PFSK-1 (cell line): ENCODE measurements around the gene SEZ6L.

Experiments
- FOXP2 ChIP-seq: optimal IDR thresholded peaks from 2 replicates; pipeline ENCODE3; 2011; ENCODE audit warnings: borderline replicate concordance, control low read depth, inconsistent platforms; ENCODE audit not compliant: insufficient read depth; ENCODE audit errors: extremely low read length, extremely low read depth
- POLR2AphosphoS5 ChIP-seq: IDR thresholded peaks from 2 replicates; pipeline ENCODE4 v1.6.1; 2012; ENCODE audit warnings: low read depth, mild to moderate bottlenecking, control low read depth, low read length, moderate library complexity
- REST ChIP-seq, 2 experiments: IDR thresholded peaks; 2 replicates each; pipeline versions ENCODE4 v1.6.1 to v1.8.0; 2011 to 2012; ENCODE audit warnings: low read depth in 2 of 2, low read length in 2 of 2, control low read depth in 1 of 2, inconsistent platforms in 1 of 2, mild to moderate bottlenecking in 1 of 2, moderate library complexity in 1 of 2; ENCODE audit not compliant: insufficient read depth in 1 of 2
- SIN3A ChIP-seq: IDR thresholded peaks from 2 replicates; pipeline ENCODE4 v1.6.1; 2012; ENCODE audit warnings: mild to moderate bottlenecking, low read length, moderate library complexity, borderline replicate concordance; ENCODE audit not compliant: insufficient read depth
- TAF1 ChIP-seq: IDR thresholded peaks from 2 replicates; pipeline ENCODE4 v1.6.1; 2012; ENCODE audit warnings: low read length, control low read depth, borderline replicate concordance; ENCODE audit not compliant: insufficient read depth

SEZ6L gene

DNA sequence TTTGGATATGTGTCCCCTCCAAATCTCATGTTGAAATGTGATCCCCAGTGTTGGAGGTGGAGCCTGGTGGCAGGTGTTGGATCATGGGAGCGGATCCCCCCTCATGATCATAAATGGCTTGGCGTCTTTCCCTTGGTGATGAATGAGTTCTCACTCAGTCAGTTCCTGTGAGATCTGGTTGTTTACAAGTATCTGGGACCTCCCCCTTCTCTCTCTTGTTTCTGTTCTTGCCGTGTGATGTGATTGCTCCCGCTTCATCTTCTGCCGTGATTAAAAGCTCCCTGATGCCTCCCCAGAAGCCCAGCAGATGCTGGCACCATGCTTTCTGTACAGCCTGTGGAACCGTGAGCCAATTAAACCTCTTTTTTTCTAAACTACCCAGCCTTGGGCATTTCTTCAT is 102.2 kb downstream of the SEZ6L start:
- TF ChIP-seq REST (IDR thresholded peaks at IDR 0.05; ENCODE audit: insufficient read depth in 1 of 2, low read depth in 2 of 2, low read length in 2 of 2) (no peak), SIN3A (no peak), FOXP2 (no peak), TAF1 (no peak), POLR2AphosphoS5 (no peak)

GRCh38 chr22:26273011-26273675 is 103.9 kb downstream of the SEZ6L start:
- TF ChIP-seq SIN3A (no peak), POLR2AphosphoS5 (no peak), TAF1 (no peak)

GRCh38 chr22:26276529-26277160 is 107.4 kb downstream of the SEZ6L start:
- TF ChIP-seq REST (IDR thresholded peaks at IDR 0.05; ENCODE audit: insufficient read depth in 1 of 2, low read depth in 2 of 2, low read length in 2 of 2) (no peak), SIN3A (no peak), POLR2AphosphoS5 (no peak), TAF1 (no peak), FOXP2 (no peak)

GRCh38 chr22:26281941-26282340 is 112.7 kb downstream of the SEZ6L start:
- TF ChIP-seq POLR2AphosphoS5 (no peak), FOXP2 (no peak), REST (IDR thresholded peaks at IDR 0.05; ENCODE audit: insufficient read depth in 1 of 2, low read depth in 2 of 2, low read length in 2 of 2) (no peak), SIN3A (no peak)

DNA sequence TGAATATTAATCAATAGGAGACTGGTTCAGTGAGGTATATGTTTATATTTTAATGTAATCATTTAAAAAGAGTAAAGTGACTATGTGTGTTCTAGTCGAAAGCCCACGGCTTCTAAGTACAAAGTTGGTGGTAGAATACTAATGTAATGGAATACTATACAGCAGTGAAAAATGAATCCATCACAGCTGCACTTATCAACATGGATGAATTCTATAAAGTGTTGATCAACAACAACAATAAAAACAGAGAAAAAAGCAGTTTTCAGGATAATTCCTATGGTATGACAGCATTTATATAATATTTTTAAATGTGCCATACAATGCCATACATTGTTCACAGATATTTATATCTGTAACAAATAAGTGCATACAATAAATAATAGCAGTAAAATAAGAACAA is 114.1 kb downstream of the SEZ6L start:
- TF ChIP-seq REST (IDR thresholded peaks at IDR 0.05; ENCODE audit: insufficient read depth in 1 of 2, low read depth in 2 of 2, low read length in 2 of 2) (no peak), SIN3A (no peak), POLR2AphosphoS5 (no peak), TAF1 (no peak), FOXP2 (no peak)
